ENCODE measurements around the gene STMN3. TPM values are rescaled to one million over a fixed set of nuclear protein-coding genes. Genes with fewer than 3 reads are reported as not detected.
"Not testable (repeated sequence)": the region's sequence is repeated elsewhere in the genome, so short reads cannot be mapped to it uniquely, and the experiment has no call there.

Gene STMN3
- total RNA-seq, 1 donor: 9.3 TPM

DNA sequence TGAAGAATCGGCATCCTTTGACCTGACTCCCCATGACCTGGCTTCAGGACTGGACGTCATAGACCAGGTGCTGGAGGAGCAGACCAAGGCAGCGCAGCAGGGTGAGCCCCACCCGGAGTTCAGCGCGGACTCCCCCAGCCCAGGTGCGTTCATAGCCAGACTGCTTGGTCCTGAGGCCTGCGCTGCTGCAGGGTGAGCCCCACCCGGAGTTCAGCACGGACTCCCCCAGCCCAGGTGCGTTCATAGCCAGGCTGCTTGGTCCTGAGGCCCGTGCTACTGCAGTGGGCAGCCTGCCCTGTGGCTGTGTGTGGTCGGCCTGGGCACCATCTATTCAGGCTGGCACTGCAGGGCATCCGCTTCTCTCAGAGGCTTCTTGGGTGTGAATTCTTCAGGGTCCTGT, 20.7 kb upstream of the STMN3 start:
- TF ChIP-seq CTCF (IDR thresholded peaks at IDR 0.05; ENCODE audit: insufficient read depth, low read length): no peak
- DNase-seq (ENCODE audit: low read depth): no peak
- H3K4me3 ChIP-seq (ENCODE audit: low read depth, low read length): no peak overlapping the region

- no peak for TF ChIP-seq CTCF (IDR thresholded peaks at IDR 0.05; ENCODE audit: insufficient read depth, low read length)
- H3K4me3 ChIP-seq (ENCODE audit: low read depth, low read length): no peak overlapping the region
- no peak for DNase-seq (ENCODE audit: low read depth)
Measured at GRCh38 chr20:63672666-63673065, 19.4 kb upstream of the STMN3 start.

- not testable (repeated sequence) for H3K4me3 ChIP-seq (ENCODE audit: low read depth, low read length); DNase-seq (ENCODE audit: low read depth)
Measured at GRCh38 chr20:63671695-63672094, 18.5 kb upstream of the STMN3 start.

- DNase-seq (ENCODE audit: low read depth): no peak
- TF ChIP-seq CTCF (IDR thresholded peaks at IDR 0.05; ENCODE audit: insufficient read depth, low read length): no peak
- no peak overlapping the region for H3K4me3 ChIP-seq (ENCODE audit: low read depth, low read length)
Measured at GRCh38 chr20:63668351-63668750, 15.1 kb upstream of the STMN3 start.

GRCh38 chr20:63667858-63668257, 14.6 kb upstream of the STMN3 start:
- H3K4me3 ChIP-seq (ENCODE audit: low read depth, low read length): no peak overlapping the region
- TF ChIP-seq CTCF (IDR thresholded peaks at IDR 0.05; ENCODE audit: insufficient read depth, low read length): no peak
- no peak for DNase-seq (ENCODE audit: low read depth)

DNA sequence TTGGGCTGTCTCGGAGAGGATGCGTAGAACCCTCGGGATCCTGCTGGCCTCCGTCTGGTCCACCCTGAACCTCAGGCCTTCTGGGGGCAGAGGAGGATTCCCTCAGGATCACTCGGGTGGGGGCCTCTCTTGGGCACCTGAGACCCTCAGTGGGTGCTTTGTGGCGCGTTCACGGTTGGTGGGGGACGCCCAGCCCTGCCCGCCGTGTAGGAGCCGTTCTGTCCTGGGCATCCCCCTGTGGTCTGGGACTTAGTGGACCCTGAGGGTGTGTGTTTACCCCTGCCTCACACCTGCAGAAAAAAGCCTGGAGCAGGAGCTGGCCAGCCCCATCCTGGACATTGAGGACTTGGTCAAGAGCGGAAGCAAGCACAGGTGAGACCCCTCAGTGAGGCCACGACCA, 12.5 kb upstream of the STMN3 start:
- H3K4me3 ChIP-seq (ENCODE audit: low read depth, low read length): no peak overlapping the region
- no peak for DNase-seq (ENCODE audit: low read depth)
- TF ChIP-seq CTCF (IDR thresholded peaks at IDR 0.05; ENCODE audit: insufficient read depth, low read length): no peak

GRCh38 chr20:63664861-63665594, 11.8 kb upstream of the STMN3 start:
- peak; percentile 32 for DNase-seq (ENCODE audit: low read depth)
- H3K4me3 ChIP-seq (ENCODE audit: low read depth, low read length): no peak overlapping the region
- no peak for TF ChIP-seq CTCF (IDR thresholded peaks at IDR 0.05; ENCODE audit: insufficient read depth, low read length)
